HepG2 (cell line): Measurements from ENCODE around the gene SPIN1. TPM values are rescaled to one million over a fixed set of nuclear protein-coding genes. Genes with fewer than 3 reads are reported as not detected.

ENCODE experiments used
- ATAC-seq: fragments of 200-7000 bp; cut with Tn5 transposase; 3 replicates; pipeline ENCODE4 v1.9.1; 2020; ENCODE audit warnings: mild to moderate bottlenecking, moderate library complexity
- BruUV-seq: library from RNA; stranded (reverse); fragments of 400-500 nt; replicated peaks from 2 replicates; lab custom pipeline; 2021; lab: Mats Ljungman, UMichigan
- CTCF ChIA-PET: fragments of 300-600 bp; formaldehyde crosslinking; extraction: SDS; loops from one replicate; lab custom pipeline; 2021; ENCODE audit warnings: low total read pairs, inconsistent platforms, low intra/inter-chr PET ratio; lab: Yijun Ruan, JAX
- POLR2A ChIA-PET: fragments of 350-600 bp; sonication (Branson Sonifier 250); formaldehyde crosslinking; loops from one replicate; lab custom pipeline; 2020; ENCODE audit warnings: antibody characterized with exemption, inconsistent platforms; lab: Yijun Ruan, JAX
- DNase-seq: peaks from one replicate; pipeline ENCODE4 v3.0.0-alpha.2; 2015; ENCODE audit warnings: low spot score
- FAIRE-seq: peaks from 3 replicates; lab custom pipeline; 2011; peaks lifted over from hg19 to GRCh38; lab: Jason Lieb, UNC
- H2AFZ ChIP-seq: one replicate; pipeline ENCODE4 v1.6.1; 2011; ENCODE audit warnings: low read length, inconsistent platforms
- H3K27ac ChIP-seq: fragments of 300-600 bp; 3 replicates; pipeline ENCODE4 v1.8.0; 2011; ENCODE audit warnings: mixed run types, mild to moderate bottlenecking, mixed read lengths, low read length, inconsistent platforms; ENCODE audit not compliant: insufficient read depth; ENCODE audit errors: extremely low read length
- H3K27me3 ChIP-seq, 2 experiments: fragments of 200-600 bp in 1 of 2; 2 replicates in 1 of 2; 3 replicates in 1 of 2; pipeline versions ENCODE4 v1.6.0 to v1.8.0; 2011; ENCODE audit warnings: low read length in 2 of 2, mild to moderate bottlenecking in 2 of 2, moderate library complexity in 2 of 2, inconsistent platforms in 1 of 2; ENCODE audit not compliant: insufficient read depth in 2 of 2, control insufficient read depth in 1 of 2
- H3K36me3 ChIP-seq, 2 experiments: fragments of 200-600 bp in 1 of 2; replicated peaks in 1 of 2; 2 replicates in 1 of 2; 3 replicates in 1 of 2; pipeline versions ENCODE4 v1.5.1 to v1.8.0; 2011; ENCODE audit warnings: low read length in 2 of 2, inconsistent platforms in 1 of 2; ENCODE audit not compliant: insufficient read depth in 2 of 2, control insufficient read depth in 1 of 2
- H3K4me1 ChIP-seq: 2 replicates; pipeline ENCODE4 v1.5.1; 2012; ENCODE audit warnings: low read length, inconsistent platforms; ENCODE audit not compliant: insufficient read depth
- H3K4me2 ChIP-seq: 2 replicates; pipeline ENCODE4 v1.6.0; 2011; ENCODE audit warnings: low read depth, low read length, inconsistent platforms
- H3K4me3 ChIP-seq, 3 experiments: fragments of 200-600 bp in 1 of 3; sonication (generic), shearing (Covaris generic) in 1 of 3; replicated peaks in 1 of 3; 2 replicates each; pipeline ENCODE4 v1.5.1; 2011 to 2016; ENCODE audit warnings: low read length in 3 of 3, inconsistent platforms in 2 of 3, low read depth in 2 of 3, mild to moderate bottlenecking in 2 of 3, control low read depth in 1 of 3, mixed read lengths in 1 of 3; ENCODE audit not compliant: insufficient read depth in 1 of 3
- H3K79me2 ChIP-seq: one replicate; pipeline ENCODE4 v1.6.1; 2011; ENCODE audit warnings: low read length, inconsistent platforms; ENCODE audit not compliant: insufficient read depth
- H3K9ac ChIP-seq: 2 replicates; pipeline ENCODE4 v1.6.0; 2011; ENCODE audit warnings: mild to moderate bottlenecking, low read depth, low read length, inconsistent platforms; ENCODE audit not compliant: insufficient read depth
- H3K9me3 ChIP-seq: 2 replicates; pipeline ENCODE4 v1.5.1; 2012; ENCODE audit warnings: mild to moderate bottlenecking, low read length
- H4K20me1 ChIP-seq: 2 replicates; pipeline ENCODE4 v1.6.0; 2011; ENCODE audit warnings: inconsistent platforms, mild to moderate bottlenecking, low read length, moderate library complexity; ENCODE audit not compliant: insufficient read depth
- JUN ChIP-seq: sonication (generic); formaldehyde crosslinking; IDR thresholded peaks from 2 replicates; pipeline ENCODE4 v1.4.0; 2020; ENCODE audit warnings: mild to moderate bottlenecking, missing genetic modification reagents
- KDM2A ChIP-seq: sonication (generic); formaldehyde crosslinking; IDR thresholded peaks from 2 replicates; pipeline ENCODE4 v1.4.0; 2020; ENCODE audit warnings: low read depth, missing genetic modification reagents, borderline replicate concordance
- MTA3 ChIP-seq: sonication (generic); formaldehyde crosslinking; IDR thresholded peaks from 2 replicates; pipeline ENCODE4 v1.4.0; 2020; ENCODE audit warnings: missing genetic modification reagents
- PCBP1 ChIP-seq: fragments of 200-400 bp; formaldehyde crosslinking; IDR thresholded peaks from 2 replicates; pipeline ENCODE4 v1.6.1; 2017; ENCODE audit warnings: mild to moderate bottlenecking, low read depth, low read length, borderline replicate concordance
- RBM22 ChIP-seq: fragments of 200-400 bp; formaldehyde crosslinking; optimal IDR thresholded peaks from 2 replicates; pipeline ENCODE3; 2017; ENCODE audit warnings: mild to moderate bottlenecking, low read length, moderate library complexity
- ZFYVE20 ChIP-seq: sonication (generic); formaldehyde crosslinking; IDR thresholded peaks from 2 replicates; pipeline ENCODE4 v1.8.0; 2023; ENCODE audit warnings: low read depth, mild to moderate bottlenecking, moderate library complexity, missing genetic modification reagents, borderline replicate concordance
- ZNF33B ChIP-seq: sonication (generic); formaldehyde crosslinking; IDR thresholded peaks from 2 replicates; pipeline ENCODE4 v1.5.1; 2020; ENCODE audit warnings: mild to moderate bottlenecking, missing genetic modification reagents
- ZNF746 ChIP-seq: sonication (generic); formaldehyde crosslinking; IDR thresholded peaks from 2 replicates; pipeline ENCODE4 v1.8.0; 2022; ENCODE audit warnings: mild to moderate bottlenecking, missing genetic modification reagents
- ZNF781 ChIP-seq: sonication (generic); formaldehyde crosslinking; IDR thresholded peaks from 2 replicates; pipeline ENCODE4 v1.5.1; 2020; ENCODE audit warnings: borderline replicate concordance, mild to moderate bottlenecking, missing genetic modification reagents; ENCODE audit errors: not compliant biosample characterization
- WGBS: methylation state at CpG from one replicate; pipeline ENCODE4 v1.1.6; 2017; ENCODE audit warnings: low lambda C conversion rate; 5-methylcytosine and 5-hydroxymethylcytosine counted together
- in situ Hi-C: cut with HindIII; loops from 2 replicates; pipeline ENCODE4 v1.10.0; 2017; ENCODE audit warnings: low pct_unique_long_range_greater_than_20kb; ENCODE audit not compliant: extremely low pct_ligation_motif_present
- intact Hi-C: fragments of 100-400 bp; cut with micrococcal nuclease; formaldehyde crosslinking; loops from one replicate; pipeline ENCODE4 v1.10.0; 2022; ENCODE audit not compliant: unreplicated experiment
- polyA plus RNA-seq, 8 experiments: library from polyadenylated mRNA; depleted of rRNA in 3 of 8; stranded (reverse) in 7 of 8; unstranded in 1 of 8; fragments of >200 nt; fragmentation: Illumina TruSeq in 4 of 8; extraction: Trizol in 4 of 8; gene quantifications; 2 replicates each; pipeline versions ENCODE4 v1.2.1 to v1.2.3, GENCODE V29; 2011 to 2016; ENCODE audit warnings: low read depth in 4 of 8, missing spikeins in 1 of 8, mixed read lengths in 1 of 8; ENCODE audit not compliant: insufficient read depth in 1 of 8
- total RNA-seq, 5 experiments: library from RNA; depleted of rRNA; stranded (reverse); fragments of >200 nt; fragmentation: Illumina TruSeq; extraction: Trizol; gene quantifications; 2 replicates each; pipeline ENCODE4 v1.2.3, GENCODE V29; 2016; ENCODE audit warnings: low read depth in 1 of 5
- TF ChIP-seq, protein P1 (sequence below), 2 experiments: fragments of 450-650 bp in 1 of 2; sonication (generic) in 1 of 2; formaldehyde crosslinking in 1 of 2; IDR thresholded peaks; 2 replicates each; pipeline versions ENCODE4 v1.6.1 to v1.8.0; 2016 to 2022; ENCODE audit warnings: antibody characterized with exemption in 1 of 2, mild to moderate bottlenecking in 1 of 2, missing genetic modification reagents in 1 of 2
- TF ChIP-seq, protein P2 (sequence below): IDR thresholded peaks from 2 replicates; pipeline ENCODE4 v1.6.1; 2016; ENCODE audit warnings: missing genetic modification reagents, missing compliant biosample characterization
- TF ChIP-seq, protein P3 (sequence below): sonication (generic); formaldehyde crosslinking; IDR thresholded peaks from 2 replicates; pipeline ENCODE4 v1.5.0; 2020; ENCODE audit warnings: mild to moderate bottlenecking, missing genetic modification reagents, moderate library complexity

Gene SPIN1
- total and polyA plus RNA-seq, 2 of the 13 experiments (the other 11 are each of a cell fraction or from before 2014, with no cell fraction given) = 20.0 to 24.3 TPM

DNA sequence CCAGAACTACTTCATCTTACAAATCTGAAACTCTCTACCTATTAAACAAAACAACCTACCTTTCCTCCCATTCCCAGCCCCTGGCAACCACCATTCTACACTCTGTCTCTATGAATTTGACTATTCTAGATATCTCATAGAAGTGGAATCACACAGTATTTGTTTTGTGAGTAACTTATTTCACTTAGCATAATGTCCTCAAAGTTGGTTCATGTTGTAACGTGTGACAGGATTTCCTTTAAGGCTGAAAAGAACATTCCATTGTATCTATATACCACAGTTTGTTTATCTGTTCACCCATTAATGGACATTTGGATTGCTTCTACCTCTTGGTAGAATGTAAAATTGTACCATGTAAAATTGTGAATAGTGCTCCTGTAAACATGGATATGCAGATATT lies 76.6 kb downstream of the SPIN1 start:
- 100% methylated on average over 1 of the region's 1 CpG for WGBS
- Histone ChIP-seq H3K36me3 (peaks cover 4 to 14% of the 10 kb centered on the region in 2 experiments; a peak in 4 of 5 replicates), H3K4me3 (no peak overlapping the region), H4K20me1 (no peaks in the 10 kb centered on the region), H3K9me3 (no peaks in the 10 kb centered on the region), H3K4me2 (no peak overlapping the region), H3K27ac (no peak overlapping the region), H3K9ac (no peak overlapping the region), H3K4me1 (no peaks in the 10 kb centered on the region), H3K27me3 (no peaks in the 10 kb centered on the region), H3K79me2 (no peaks in the 10 kb centered on the region), H2AFZ (no peak overlapping the region)
- BruUV-seq = no TSS peak
- ATAC-seq (no peak), DNase-seq (no peak), FAIRE-seq (no peak)
- POLR2A ChIA-PET = no interaction called here
- intact Hi-C loops (no loop called here), in situ Hi-C loops (no loop called here)
- CTCF ChIA-PET = no interaction called here
- TF ChIP-seq, protein P1, sequence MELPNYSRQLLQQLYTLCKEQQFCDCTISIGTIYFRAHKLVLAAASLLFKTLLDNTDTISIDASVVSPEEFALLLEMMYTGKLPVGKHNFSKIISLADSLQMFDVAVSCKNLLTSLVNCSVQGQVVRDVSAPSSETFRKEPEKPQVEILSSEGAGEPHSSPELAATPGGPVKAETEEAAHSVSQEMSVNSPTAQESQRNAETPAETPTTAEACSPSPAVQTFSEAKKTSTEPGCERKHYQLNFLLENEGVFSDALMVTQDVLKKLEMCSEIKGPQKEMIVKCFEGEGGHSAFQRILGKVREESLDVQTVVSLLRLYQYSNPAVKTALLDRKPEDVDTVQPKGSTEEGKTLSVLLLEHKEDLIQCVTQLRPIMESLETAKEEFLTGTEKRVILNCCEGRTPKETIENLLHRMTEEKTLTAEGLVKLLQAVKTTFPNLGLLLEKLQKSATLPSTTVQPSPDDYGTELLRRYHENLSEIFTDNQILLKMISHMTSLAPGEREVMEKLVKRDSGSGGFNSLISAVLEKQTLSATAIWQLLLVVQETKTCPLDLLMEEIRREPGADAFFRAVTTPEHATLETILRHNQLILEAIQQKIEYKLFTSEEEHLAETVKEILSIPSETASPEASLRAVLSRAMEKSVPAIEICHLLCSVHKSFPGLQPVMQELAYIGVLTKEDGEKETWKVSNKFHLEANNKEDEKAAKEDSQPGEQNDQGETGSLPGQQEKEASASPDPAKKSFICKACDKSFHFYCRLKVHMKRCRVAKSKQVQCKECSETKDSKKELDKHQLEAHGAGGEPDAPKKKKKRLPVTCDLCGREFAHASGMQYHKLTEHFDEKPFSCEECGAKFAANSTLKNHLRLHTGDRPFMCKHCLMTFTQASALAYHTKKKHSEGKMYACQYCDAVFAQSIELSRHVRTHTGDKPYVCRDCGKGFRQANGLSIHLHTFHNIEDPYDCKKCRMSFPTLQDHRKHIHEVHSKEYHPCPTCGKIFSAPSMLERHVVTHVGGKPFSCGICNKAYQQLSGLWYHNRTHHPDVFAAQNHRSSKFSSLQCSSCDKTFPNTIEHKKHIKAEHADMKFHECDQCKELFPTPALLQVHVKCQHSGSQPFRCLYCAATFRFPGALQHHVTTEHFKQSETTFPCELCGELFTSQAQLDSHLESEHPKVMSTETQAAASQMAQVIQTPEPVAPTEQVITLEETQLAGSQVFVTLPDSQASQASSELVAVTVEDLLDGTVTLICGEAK (IDR thresholded peaks at IDR 0.05) = no peak
- TF ChIP-seq, protein P1 (CRISPR knock-in tag; IDR thresholded peaks at IDR 0.05) = no peak
- TF ChIP-seq ZNF746 (no peak), JUN (no peak), ZFYVE20 (CRISPR knock-in tag) (no peak), MTA3 (CRISPR knock-in tag) (no peak), PCBP1 (no peak), RBM22 (no peak), ZNF33B (CRISPR knock-in tag) (no peak), KDM2A (CRISPR knock-in tag) (no peak), ZNF781 (no peak)
- TF ChIP-seq, protein P2, sequence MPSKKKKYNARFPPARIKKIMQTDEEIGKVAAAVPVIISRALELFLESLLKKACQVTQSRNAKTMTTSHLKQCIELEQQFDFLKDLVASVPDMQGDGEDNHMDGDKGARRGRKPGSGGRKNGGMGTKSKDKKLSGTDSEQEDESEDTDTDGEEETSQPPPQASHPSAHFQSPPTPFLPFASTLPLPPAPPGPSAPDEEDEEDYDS (CRISPR knock-in tag) = no peak
- TF ChIP-seq, protein P3, sequence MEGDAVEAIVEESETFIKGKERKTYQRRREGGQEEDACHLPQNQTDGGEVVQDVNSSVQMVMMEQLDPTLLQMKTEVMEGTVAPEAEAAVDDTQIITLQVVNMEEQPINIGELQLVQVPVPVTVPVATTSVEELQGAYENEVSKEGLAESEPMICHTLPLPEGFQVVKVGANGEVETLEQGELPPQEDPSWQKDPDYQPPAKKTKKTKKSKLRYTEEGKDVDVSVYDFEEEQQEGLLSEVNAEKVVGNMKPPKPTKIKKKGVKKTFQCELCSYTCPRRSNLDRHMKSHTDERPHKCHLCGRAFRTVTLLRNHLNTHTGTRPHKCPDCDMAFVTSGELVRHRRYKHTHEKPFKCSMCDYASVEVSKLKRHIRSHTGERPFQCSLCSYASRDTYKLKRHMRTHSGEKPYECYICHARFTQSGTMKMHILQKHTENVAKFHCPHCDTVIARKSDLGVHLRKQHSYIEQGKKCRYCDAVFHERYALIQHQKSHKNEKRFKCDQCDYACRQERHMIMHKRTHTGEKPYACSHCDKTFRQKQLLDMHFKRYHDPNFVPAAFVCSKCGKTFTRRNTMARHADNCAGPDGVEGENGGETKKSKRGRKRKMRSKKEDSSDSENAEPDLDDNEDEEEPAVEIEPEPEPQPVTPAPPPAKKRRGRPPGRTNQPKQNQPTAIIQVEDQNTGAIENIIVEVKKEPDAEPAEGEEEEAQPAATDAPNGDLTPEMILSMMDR (CRISPR knock-in tag) = no peak
